Measurements from ENCODE around the gene CNTLN. TPM values are rescaled to one million over a fixed set of nuclear protein-coding genes. Genes with fewer than 3 reads are reported as not detected.

The CNTLN gene
- total RNA-seq, 1 donor from 2014 or later, result 10.1 TPM

- H3F3A ChIP-seq (ENCODE audit: low read depth), result no peaks in the 10 kb centered on the region
- H3K4me1 Mint-ChIP-seq, result no peaks in the 10 kb centered on the region
- H3K27me3 ChIP-seq, result no peaks in the 10 kb centered on the region
- H3K27ac ChIP-seq, result no peak overlapping the region
- DNase-seq (ENCODE audit: low spot score), result no peak
- no peak overlapping the region for H2AFZ ChIP-seq (replicated peaks)
- H3K36me3 ChIP-seq, result no peaks in the 10 kb centered on the region
- H3K27ac Mint-ChIP-seq, result no peak overlapping the region
- H3K36me3 Mint-ChIP-seq, result peaks cover 16% of the 10 kb centered on the region
- peaks cover 6% of the 10 kb centered on the region for H3K9me3 Mint-ChIP-seq
- no peak overlapping the region for H3K9ac ChIP-seq
- H3K4me3 ChIP-seq, result no peak overlapping the region
- no peaks in the 10 kb centered on the region for H3K9me3 ChIP-seq (ENCODE audit: low read depth)
- no peak for TF ChIP-seq CTCF (IDR thresholded peaks at IDR 0.05)
- no peak for TF ChIP-seq EZH2 (IDR thresholded peaks at IDR 0.05)
- no peak for TF ChIP-seq EZH2phosphoT487 (IDR thresholded peaks at IDR 0.05)
- no peaks in the 10 kb centered on the region for H4K20me1 ChIP-seq (ENCODE audit: low read depth)
- H3K79me2 ChIP-seq (ENCODE audit: low read depth), result no peaks in the 10 kb centered on the region
- H3K4me2 ChIP-seq, result no peak overlapping the region
- H3K4me1 ChIP-seq, result no peaks in the 10 kb centered on the region
- H3K27me3 Mint-ChIP-seq (ENCODE audit: insufficient read depth, low read depth), result no peaks in the 10 kb centered on the region
- H3K4me3 Mint-ChIP-seq, result no peak overlapping the region
Observed at GRCh38 chr9:17414986-17415385, 280.1 kb downstream of the CNTLN start.

DNA sequence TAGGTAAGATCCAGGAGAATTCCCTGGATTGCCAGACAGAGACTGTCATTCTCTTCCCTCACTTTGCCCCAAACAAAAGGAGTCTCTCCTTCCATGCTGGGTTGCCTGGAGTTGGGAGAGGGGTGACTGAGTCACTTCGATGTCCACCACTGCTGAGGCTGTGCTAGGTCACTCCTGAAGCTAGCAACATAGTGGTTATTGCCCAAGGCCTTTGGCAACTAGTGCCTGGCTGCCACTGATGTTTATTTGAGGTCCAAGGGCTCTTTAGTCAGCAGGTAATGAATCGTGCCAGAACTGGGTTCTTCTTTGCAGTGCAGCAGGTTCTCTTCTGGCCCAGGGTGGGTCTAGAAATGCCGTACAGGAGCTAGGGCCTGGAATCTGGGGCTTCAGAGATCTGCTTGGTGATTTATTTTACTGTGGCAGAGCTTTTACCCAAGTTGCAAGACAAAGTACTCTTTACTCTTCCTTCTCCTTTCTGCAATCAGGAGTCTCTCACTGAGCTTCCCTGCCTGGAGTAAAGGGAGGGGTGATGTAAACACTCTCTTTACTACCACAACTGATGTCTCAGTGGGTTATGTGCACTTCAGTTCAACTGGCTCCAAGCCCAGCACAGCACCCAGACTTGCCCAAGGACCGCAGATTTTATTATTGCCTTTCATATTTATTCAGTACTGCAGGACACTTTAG, 288.3 kb downstream of the CNTLN start:
- Histone ChIP-seq H3K9ac (no peak overlapping the region), H3K27me3 (no peaks in the 10 kb centered on the region), H3K27ac (no peak overlapping the region), H4K20me1 (ENCODE audit: low read depth) (no peaks in the 10 kb centered on the region), H3K36me3 (no peaks in the 10 kb centered on the region), H2AFZ (replicated peaks) (no peak overlapping the region), H3K4me2 (no peak overlapping the region), H3F3A (ENCODE audit: low read depth) (no peaks in the 10 kb centered on the region), H3K4me1 (no peaks in the 10 kb centered on the region), H3K79me2 (ENCODE audit: low read depth) (no peaks in the 10 kb centered on the region), H3K4me3 (no peak overlapping the region), H3K9me3 (ENCODE audit: low read depth) (no peaks in the 10 kb centered on the region)
- no peaks in the 10 kb centered on the region for H3K4me1 Mint-ChIP-seq
- H3K36me3 Mint-ChIP-seq, result no peaks in the 10 kb centered on the region
- no peak overlapping the region for H3K4me3 Mint-ChIP-seq
- no peak overlapping the region for H3K27ac Mint-ChIP-seq
- H3K27me3 Mint-ChIP-seq (ENCODE audit: insufficient read depth, low read depth), result no peaks in the 10 kb centered on the region
- TF ChIP-seq EZH2 (IDR thresholded peaks at IDR 0.05) (no peak), CTCF (IDR thresholded peaks at IDR 0.05) (no peak), EZH2phosphoT487 (IDR thresholded peaks at IDR 0.05) (no peak)
- DNase-seq (ENCODE audit: low spot score), result no peak
- H3K9me3 Mint-ChIP-seq, result no peaks in the 10 kb centered on the region

DNA sequence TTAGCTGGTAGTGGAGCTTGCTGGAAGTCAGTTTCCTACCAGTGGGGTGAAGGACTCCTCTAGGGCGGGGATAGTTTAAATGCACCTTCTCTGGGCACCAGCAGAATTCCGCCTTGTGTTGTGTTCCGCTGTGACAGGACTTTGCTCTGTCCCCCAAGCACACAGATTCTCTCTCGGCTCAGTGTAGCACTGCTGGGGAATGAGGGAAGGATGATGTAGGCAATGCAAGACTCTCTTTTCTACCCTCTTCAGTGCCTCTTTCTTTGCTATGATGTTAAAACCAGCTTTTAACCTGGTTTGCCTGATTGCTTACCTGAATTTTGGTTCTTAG, 288.8 kb downstream of the CNTLN start:
- Mint-ChIP-seq H3K27me3 (ENCODE audit: insufficient read depth, low read depth) (no peaks in the 10 kb centered on the region), H3K4me3 (no peak overlapping the region), H3K27ac (no peak overlapping the region), H3K4me1 (no peaks in the 10 kb centered on the region), H3K36me3 (no peaks in the 10 kb centered on the region), H3K9me3 (no peaks in the 10 kb centered on the region)
- Histone ChIP-seq H3K4me2 (no peak overlapping the region), H3K9me3 (ENCODE audit: low read depth) (no peaks in the 10 kb centered on the region), H3F3A (ENCODE audit: low read depth) (no peaks in the 10 kb centered on the region), H4K20me1 (ENCODE audit: low read depth) (no peaks in the 10 kb centered on the region), H3K27ac (no peak overlapping the region), H2AFZ (replicated peaks) (no peak overlapping the region), H3K27me3 (no peaks in the 10 kb centered on the region), H3K4me1 (no peaks in the 10 kb centered on the region), H3K4me3 (no peak overlapping the region), H3K9ac (no peak overlapping the region), H3K36me3 (no peaks in the 10 kb centered on the region), H3K79me2 (ENCODE audit: low read depth) (no peaks in the 10 kb centered on the region)
- no peak for TF ChIP-seq EZH2 (IDR thresholded peaks at IDR 0.05)
- TF ChIP-seq CTCF (IDR thresholded peaks at IDR 0.05), result no peak
- no peak for TF ChIP-seq EZH2phosphoT487 (IDR thresholded peaks at IDR 0.05)
- DNase-seq (ENCODE audit: low spot score), result no peak
